ENCODE data around the gene BRIP1.

BRIP1 gene

GRCh38 chr17:61806081-61806828 is 57.1 kb downstream of the BRIP1 start:
- DNase-seq (ENCODE audit: low read depth): no peak
- H3K4me3 ChIP-seq (ENCODE audit: control insufficient read depth, low read depth, low read length): no peak overlapping the region
- TF ChIP-seq, protein P1, sequence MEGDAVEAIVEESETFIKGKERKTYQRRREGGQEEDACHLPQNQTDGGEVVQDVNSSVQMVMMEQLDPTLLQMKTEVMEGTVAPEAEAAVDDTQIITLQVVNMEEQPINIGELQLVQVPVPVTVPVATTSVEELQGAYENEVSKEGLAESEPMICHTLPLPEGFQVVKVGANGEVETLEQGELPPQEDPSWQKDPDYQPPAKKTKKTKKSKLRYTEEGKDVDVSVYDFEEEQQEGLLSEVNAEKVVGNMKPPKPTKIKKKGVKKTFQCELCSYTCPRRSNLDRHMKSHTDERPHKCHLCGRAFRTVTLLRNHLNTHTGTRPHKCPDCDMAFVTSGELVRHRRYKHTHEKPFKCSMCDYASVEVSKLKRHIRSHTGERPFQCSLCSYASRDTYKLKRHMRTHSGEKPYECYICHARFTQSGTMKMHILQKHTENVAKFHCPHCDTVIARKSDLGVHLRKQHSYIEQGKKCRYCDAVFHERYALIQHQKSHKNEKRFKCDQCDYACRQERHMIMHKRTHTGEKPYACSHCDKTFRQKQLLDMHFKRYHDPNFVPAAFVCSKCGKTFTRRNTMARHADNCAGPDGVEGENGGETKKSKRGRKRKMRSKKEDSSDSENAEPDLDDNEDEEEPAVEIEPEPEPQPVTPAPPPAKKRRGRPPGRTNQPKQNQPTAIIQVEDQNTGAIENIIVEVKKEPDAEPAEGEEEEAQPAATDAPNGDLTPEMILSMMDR (conservative IDR thresholded peaks at IDR 0.05; ENCODE audit: control insufficient read depth, insufficient read depth, low read depth, low read length): no peak

DNA sequence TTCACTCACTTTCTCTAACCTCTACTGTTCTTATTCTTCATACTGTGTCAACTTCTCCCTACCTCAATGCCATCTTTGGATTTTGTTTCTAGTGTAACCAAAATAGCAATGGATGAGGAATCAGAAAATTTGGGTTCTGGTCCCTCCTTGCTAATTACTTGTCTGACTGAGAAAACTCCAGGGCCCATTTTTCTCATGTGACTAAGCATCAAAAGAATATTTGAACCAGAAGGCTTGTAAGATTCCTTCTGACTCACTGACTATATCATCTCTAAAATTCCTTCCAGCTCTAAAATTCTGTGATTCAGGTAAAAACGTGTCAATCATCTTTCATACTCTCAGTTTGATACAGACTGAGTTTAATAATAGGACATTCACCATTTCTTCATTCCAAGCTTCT is 57.9 kb downstream of the BRIP1 start:
- TF ChIP-seq, protein P1 (conservative IDR thresholded peaks at IDR 0.05; ENCODE audit: control insufficient read depth, insufficient read depth, low read depth, low read length): no peak
- H3K4me3 ChIP-seq (ENCODE audit: control insufficient read depth, low read depth, low read length): no peak overlapping the region
- DNase-seq (ENCODE audit: low read depth): peak; percentile 68

- DNase-seq (ENCODE audit: low read depth): no peak
- TF ChIP-seq, protein P1 (conservative IDR thresholded peaks at IDR 0.05; ENCODE audit: control insufficient read depth, insufficient read depth, low read depth, low read length): no peak
- H3K4me3 ChIP-seq (ENCODE audit: control insufficient read depth, low read depth, low read length): no peak overlapping the region
These were observed 59.5 kb downstream of the BRIP1 start for GRCh38 chr17:61803796-61804195.

- DNase-seq (ENCODE audit: low read depth): no peak
- TF ChIP-seq, protein P1 (conservative IDR thresholded peaks at IDR 0.05; ENCODE audit: control insufficient read depth, insufficient read depth, low read depth, low read length): no peak
These were observed 60.1 kb downstream of the BRIP1 start for GRCh38 chr17:61803216-61803615.

GRCh38 chr17:61799812-61800484 is 63.4 kb downstream of the BRIP1 start:
- H3K4me3 ChIP-seq (ENCODE audit: control insufficient read depth, low read depth, low read length): no peak overlapping the region
- TF ChIP-seq, protein P1 (conservative IDR thresholded peaks at IDR 0.05; ENCODE audit: control insufficient read depth, insufficient read depth, low read depth, low read length): no peak
- no peak for DNase-seq (ENCODE audit: low read depth)

More at GRCh38 chr17:61803216-61803615, 60.1 kb downstream of the BRIP1 start:
- H3K4me3 ChIP-seq (ENCODE audit: control insufficient read depth, low read depth, low read length): no peak overlapping the region

GRCh38 chr17:61797283-61797682 is 66.0 kb downstream of the BRIP1 start:
- DNase-seq (ENCODE audit: low read depth): no peak
- TF ChIP-seq, protein P1 (conservative IDR thresholded peaks at IDR 0.05; ENCODE audit: control insufficient read depth, insufficient read depth, low read depth, low read length): no peak
- no peak overlapping the region for H3K4me3 ChIP-seq (ENCODE audit: control insufficient read depth, low read depth, low read length)

Data from fibroblast of mammary gland (primary cell).